Testis (tissue), 3 donors: ENCODE measurements around the gene TMEM30B. TPM values are rescaled to one million over a fixed set of nuclear protein-coding genes. Genes with fewer than 3 reads are reported as not detected.

ENCODE experiments used
- DNase-seq: peaks from one replicate; pipeline ENCODE4 v3.0.0-alpha.2; 2019
- H3K27ac ChIP-seq, 2 donors: fragments of 200-600 bp; sonication (generic); one replicate each; pipeline ENCODE4 v1.5.1; 2019
- H3K27me3 ChIP-seq: fragments of 200-600 bp; sonication (generic); one replicate; pipeline ENCODE4 v1.5.1; 2019
- H3K36me3 ChIP-seq: fragments of 200-600 bp; sonication (generic); one replicate; pipeline ENCODE4 v1.5.1; 2017; ENCODE audit warnings: low read depth; ENCODE audit errors: missing control alignments
- H3K4me1 ChIP-seq: fragments of 200-600 bp; sonication (generic); one replicate; pipeline ENCODE4 v1.5.1; 2019
- H3K4me3 ChIP-seq, 2 donors: fragments of 200-600 bp; sonication (generic); one replicate each; pipeline ENCODE4 v1.5.1; 2017 to 2019
- H3K9me3 ChIP-seq: fragments of 200-600 bp; sonication (generic); one replicate; pipeline ENCODE4 v1.5.1; 2017
- CTCF ChIP-seq, 3 experiments: fragments of 450-650 bp in 2 of 3; fragments of 200-600 bp in 1 of 3; sonication (generic) in 1 of 3; IDR thresholded peaks; one replicate each; pipeline ENCODE4 v1.5.1; 2016 to 2019; ENCODE audit warnings: antibody characterized with exemption in 3 of 3, mild to moderate bottlenecking in 2 of 3, moderate library complexity in 1 of 3
- POLR2A ChIP-seq: fragments of 450-650 bp; IDR thresholded peaks from one replicate; pipeline ENCODE4 v1.6.1; 2017; ENCODE audit warnings: antibody characterized with exemption, mild to moderate bottlenecking, moderate library complexity
- WGBS, 2 donors: methylation state at CpG; one replicate each; pipeline ENCODE4 v1.1.5; 2018; 5-methylcytosine and 5-hydroxymethylcytosine counted together
- intact Hi-C: fragments of 100-400 bp; cut with DNase I; formaldehyde crosslinking; loops from one replicate; pipeline ENCODE4 v1.15.1; 2023; ENCODE audit warnings: low total_unique reads
- polyA plus RNA-seq: library from polyadenylated mRNA; stranded (reverse); fragments of 350-450 nt; fragmentation: Illumina TruSeq; extraction: RNeasy Lipid Tissue Mini Kit (QIAGEN cat#74804); gene quantifications from one replicate; pipeline ENCODE4 v1.2.3, GENCODE V29; 2014; ENCODE audit warnings: low read depth, low replicate concordance; ENCODE audit not compliant: insufficient read depth
- total RNA-seq, 2 donors: library from RNA; depleted of rRNA; stranded (reverse); fragments of >200 nt; gene quantifications; one replicate each; pipeline ENCODE4 v1.2.3, GENCODE V29; 2016

The TMEM30B gene
- total and polyA plus RNA-seq, 3 donors from 2014 or later: 5.9 to 11.4 (median 8.9) TPM

GRCh38 chr14:61266436-61266835 lies 14.7 kb downstream of the TMEM30B start:
- H3K36me3 ChIP-seq: no peaks in the 10 kb centered on the region
- no peak for DNase-seq
- H3K4me1 ChIP-seq: peaks cover 12% of the 10 kb centered on the region
- no peak overlapping the region for H3K27ac ChIP-seq
- no peak for TF ChIP-seq CTCF (IDR thresholded peaks at IDR 0.05)
- TF ChIP-seq POLR2A: no peak
- no peaks in the 10 kb centered on the region for H3K27me3 ChIP-seq
- no peak overlapping the region for H3K4me3 ChIP-seq
- 67 to 81% methylated on average over 4 of the region's 4 CpGs for WGBS, 2 donors
- no peaks in the 10 kb centered on the region for H3K9me3 ChIP-seq
- intact Hi-C loops: no loop called here

- Histone ChIP-seq H3K9me3 (no peaks in the 10 kb centered on the region), H3K4me1 (peaks cover 5% of the 10 kb centered on the region), H3K4me3 (no peak overlapping the region), H3K27ac (peak overlapping the region; percentile 43 to 66), H3K27me3 (no peaks in the 10 kb centered on the region), H3K36me3 (no peaks in the 10 kb centered on the region)
- 53 to 59% methylated on average over 4 of the region's 4 CpGs for WGBS, 2 donors
- intact Hi-C loops: no loop called here
- TF ChIP-seq POLR2A: no peak
- TF ChIP-seq CTCF (IDR thresholded peaks at IDR 0.05): no peak
- no peak for DNase-seq
Observed at GRCh38 chr14:61264651-61265050, 16.5 kb downstream of the TMEM30B start.

GRCh38 chr14:61264010-61264571 lies 17.0 kb downstream of the TMEM30B start:
- H3K27ac ChIP-seq: peak overlapping the region; percentile 43 to 66
- DNase-seq: no peak
- H3K36me3 ChIP-seq: no peaks in the 10 kb centered on the region
- no peaks in the 10 kb centered on the region for H3K27me3 ChIP-seq
- peaks cover 3% of the 10 kb centered on the region for H3K4me1 ChIP-seq
- TF ChIP-seq POLR2A (no peak), CTCF (IDR thresholded peaks at IDR 0.05) (no peak)
- no peaks in the 10 kb centered on the region for H3K9me3 ChIP-seq
- intact Hi-C loops: no loop called here
- H3K4me3 ChIP-seq: no peak overlapping the region
- WGBS, 2 donors: 72 to 82% methylated on average over 4 of the region's 4 CpGs

GRCh38 chr14:61262082-61262481 lies 19.1 kb downstream of the TMEM30B start:
- WGBS, 2 donors: 81 to 87% methylated on average over 4 of the region's 4 CpGs
- DNase-seq: no peak
- intact Hi-C loops: no loop called here

More at GRCh38 chr14:61262082-61262481, 19.1 kb downstream of the TMEM30B start:
- no peaks in the 10 kb centered on the region for H3K36me3 ChIP-seq
- peaks cover 6% of the 10 kb centered on the region for H3K4me1 ChIP-seq
- TF ChIP-seq POLR2A: no peak
- no peak for TF ChIP-seq CTCF (IDR thresholded peaks at IDR 0.05)
- H3K4me3 ChIP-seq: no peak overlapping the region
- H3K27me3 ChIP-seq: no peaks in the 10 kb centered on the region
- H3K9me3 ChIP-seq: no peaks in the 10 kb centered on the region
- H3K27ac ChIP-seq: no peak overlapping the region
